ENCODE results near the gene KLHDC8B.
"Not testable (repeated sequence)": the region's sequence is repeated elsewhere in the genome, so short reads cannot be mapped to it uniquely, and the experiment has no call there.

KLHDC8B gene

GRCh38 chr3:49198161-49198560 lies 26.8 kb downstream of the KLHDC8B start:
- no peak for DNase-seq

- DNase-seq = no peak
Measured at GRCh38 chr3:49198611-49199230, 27.3 kb downstream of the KLHDC8B start.

GRCh38 chr3:49199239-49199899 lies 28.0 kb downstream of the KLHDC8B start:
- DNase-seq = no peak

GRCh38 chr3:49199900-49200281 lies 28.5 kb downstream of the KLHDC8B start:
- DNase-seq = no peak

- no peak for DNase-seq
Measured at GRCh38 chr3:49213541-49213943, 42.1 kb downstream of the KLHDC8B start.

GRCh38 chr3:49213998-49214397 lies 42.6 kb downstream of the KLHDC8B start:
- no peak for DNase-seq

GRCh38 chr3:49216687-49217086 lies 45.3 kb downstream of the KLHDC8B start:
- DNase-seq = not testable (repeated sequence)

- not testable (repeated sequence) for DNase-seq
Measured at GRCh38 chr3:49217108-49217507, 45.7 kb downstream of the KLHDC8B start.

GRCh38 chr3:49217688-49218470 lies 46.5 kb downstream of the KLHDC8B start:
- no peak for DNase-seq

- peak; percentile 37 for DNase-seq
Measured at GRCh38 chr3:49218471-49218989, 47.1 kb downstream of the KLHDC8B start.

- no peak for DNase-seq
Measured at GRCh38 chr3:49219132-49219531, 47.7 kb downstream of the KLHDC8B start.

GRCh38 chr3:49220985-49221563 lies 49.7 kb downstream of the KLHDC8B start:
- not testable (repeated sequence) for DNase-seq

GRCh38 chr3:49222002-49222401 lies 50.6 kb downstream of the KLHDC8B start:
- no peak for DNase-seq

Data from NCI-H2171 (cell line).